Keratinocyte (primary cell): ENCODE results near the gene ATP6V0A1.

ENCODE experiments used
- EZH2 ChIP-seq: IDR thresholded peaks from one replicate; pipeline ENCODE4 v1.6.1; 2012; ENCODE audit warnings: inconsistent platforms, mild to moderate bottlenecking, low read length, moderate library complexity
- TF ChIP-seq, protein P1 (sequence below), 3 experiments: IDR thresholded peaks in 1 of 3; conservative IDR thresholded peaks in 1 of 3; optimal IDR thresholded peaks in 1 of 3; 2 replicates in 2 of 3; 3 replicates in 1 of 3; pipeline versions ENCODE3 to v1.5.1; 2011; ENCODE audit warnings: low read length in 3 of 3, mild to moderate bottlenecking in 3 of 3, moderate library complexity in 2 of 3, control low read depth in 1 of 3, inconsistent platforms in 1 of 3; ENCODE audit not compliant: insufficient read depth in 2 of 3; ENCODE audit errors: extremely low read depth in 1 of 3

- TF ChIP-seq, protein P1, sequence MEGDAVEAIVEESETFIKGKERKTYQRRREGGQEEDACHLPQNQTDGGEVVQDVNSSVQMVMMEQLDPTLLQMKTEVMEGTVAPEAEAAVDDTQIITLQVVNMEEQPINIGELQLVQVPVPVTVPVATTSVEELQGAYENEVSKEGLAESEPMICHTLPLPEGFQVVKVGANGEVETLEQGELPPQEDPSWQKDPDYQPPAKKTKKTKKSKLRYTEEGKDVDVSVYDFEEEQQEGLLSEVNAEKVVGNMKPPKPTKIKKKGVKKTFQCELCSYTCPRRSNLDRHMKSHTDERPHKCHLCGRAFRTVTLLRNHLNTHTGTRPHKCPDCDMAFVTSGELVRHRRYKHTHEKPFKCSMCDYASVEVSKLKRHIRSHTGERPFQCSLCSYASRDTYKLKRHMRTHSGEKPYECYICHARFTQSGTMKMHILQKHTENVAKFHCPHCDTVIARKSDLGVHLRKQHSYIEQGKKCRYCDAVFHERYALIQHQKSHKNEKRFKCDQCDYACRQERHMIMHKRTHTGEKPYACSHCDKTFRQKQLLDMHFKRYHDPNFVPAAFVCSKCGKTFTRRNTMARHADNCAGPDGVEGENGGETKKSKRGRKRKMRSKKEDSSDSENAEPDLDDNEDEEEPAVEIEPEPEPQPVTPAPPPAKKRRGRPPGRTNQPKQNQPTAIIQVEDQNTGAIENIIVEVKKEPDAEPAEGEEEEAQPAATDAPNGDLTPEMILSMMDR (optimal IDR thresholded peaks at IDR 0.05 in 1 of 3, IDR thresholded peaks at IDR 0.05 in 1 of 3, conservative IDR thresholded peaks at IDR 0.05 in 1 of 3; ENCODE audit: extremely low read depth in 1 of 3, insufficient read depth in 2 of 3, low read length in 3 of 3): no peak
- TF ChIP-seq EZH2: no peak
Observed at GRCh38 chr17:42529061-42529460, 70.4 kb downstream of the ATP6V0A1 start.
